ENCODE measurements around the gene TMEM208. TPM values are rescaled to one million over a fixed set of nuclear protein-coding genes. Genes with fewer than 3 reads are reported as not detected.

Gene TMEM208
- polyA plus RNA-seq, 1 of the 3 experiments (the other 2 are of a cell fraction): 98.2 TPM

DNA sequence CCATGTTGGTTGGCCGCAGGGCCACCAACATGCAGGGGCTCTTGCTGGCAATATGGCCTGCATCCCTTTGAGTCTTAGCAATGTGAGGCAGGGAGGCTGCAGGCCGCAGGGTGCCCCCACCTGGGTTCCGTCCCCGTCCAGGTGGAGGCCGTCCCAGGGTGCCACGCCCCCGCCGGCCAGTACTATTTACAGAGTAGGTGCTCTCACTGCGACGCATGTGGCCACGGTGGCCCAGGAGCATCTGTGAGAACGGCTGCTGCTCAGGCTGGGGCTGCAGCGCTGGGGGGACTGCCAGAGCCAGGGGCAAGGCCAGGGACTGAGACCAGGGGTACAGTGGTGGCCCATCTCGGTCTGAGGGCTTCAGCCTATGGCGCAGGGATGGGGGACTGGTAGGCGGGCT is 46.8 kb upstream of the TMEM208 start (continued):
- TF ChIP-seq, protein P1, sequence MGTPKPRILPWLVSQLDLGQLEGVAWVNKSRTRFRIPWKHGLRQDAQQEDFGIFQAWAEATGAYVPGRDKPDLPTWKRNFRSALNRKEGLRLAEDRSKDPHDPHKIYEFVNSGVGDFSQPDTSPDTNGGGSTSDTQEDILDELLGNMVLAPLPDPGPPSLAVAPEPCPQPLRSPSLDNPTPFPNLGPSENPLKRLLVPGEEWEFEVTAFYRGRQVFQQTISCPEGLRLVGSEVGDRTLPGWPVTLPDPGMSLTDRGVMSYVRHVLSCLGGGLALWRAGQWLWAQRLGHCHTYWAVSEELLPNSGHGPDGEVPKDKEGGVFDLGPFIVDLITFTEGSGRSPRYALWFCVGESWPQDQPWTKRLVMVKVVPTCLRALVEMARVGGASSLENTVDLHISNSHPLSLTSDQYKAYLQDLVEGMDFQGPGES (IDR thresholded peaks at IDR 0.05; ENCODE audit: low read depth, low read length): no peak
- TF ChIP-seq RAD21 (IDR thresholded peaks at IDR 0.05; ENCODE audit: low read length): no peak
- TF ChIP-seq POLR2AphosphoS5 (IDR thresholded peaks at IDR 0.05; ENCODE audit: low read depth, low read length): no peak
- TF ChIP-seq MXI1 (IDR thresholded peaks at IDR 0.05; ENCODE audit: low read depth, low read length): no peak
- no peak for TF ChIP-seq FOXJ3 (CRISPR knock-in tag; IDR thresholded peaks at IDR 0.05)
- TF ChIP-seq TAF1 (IDR thresholded peaks at IDR 0.05; ENCODE audit: borderline replicate concordance, low read depth, low read length): no peak

DNA sequence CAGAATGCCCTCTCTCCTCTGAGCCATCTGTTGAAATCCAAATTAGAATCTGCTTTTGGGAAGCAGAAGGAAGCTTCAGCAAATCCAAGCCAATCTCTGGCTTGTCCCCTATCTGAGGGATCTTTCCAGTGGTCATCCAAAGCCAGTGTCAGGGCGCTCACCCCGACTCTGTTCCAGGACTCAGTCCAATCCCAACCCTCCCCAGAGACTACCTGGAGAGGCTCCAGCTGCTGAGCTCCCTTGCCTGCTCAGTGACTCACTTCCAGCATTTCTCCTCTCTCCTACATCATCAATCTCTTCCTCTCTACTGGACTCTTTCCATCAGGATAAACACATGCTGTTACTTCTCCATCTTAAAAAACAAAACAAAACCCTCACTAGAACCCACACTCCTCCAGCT is 45.6 kb upstream of the TMEM208 start:
- CTCF ChIA-PET: interaction anchor here (1.3 to 2.5 kb wide), 5 partner anchors 11 to 227 kb away, joined by 4 to 7 read pairs (median 5); partner anchors contain the start of gene NOL3
- no peaks in the 10 kb centered on the region for H3K9me2 ChIP-seq
- peaks cover 14 to 44% of the 10 kb centered on the region in 2 experiments for H3K4me1 ChIP-seq (ENCODE audit: control insufficient read depth in 1 of 2, insufficient read depth in 2 of 2, low read depth in 1 of 2, low read length in 1 of 2)
- H3K4me3 ChIP-seq (ENCODE audit: low read depth in 2 of 2, low read length in 1 of 2): peak overlapping the region in 1 of 2 experiments; percentile 82; a peak in 2 of 4 replicates
- H3K27ac ChIP-seq (ENCODE audit: low read depth in 2 of 2, low read length in 1 of 2): peak overlapping the region in 1 of 2 experiments; percentile 51; a peak in 3 of 4 replicates
- no peaks in the 10 kb centered on the region for H3K27me3 ChIP-seq (ENCODE audit: insufficient read depth)
- peaks cover 22% of the 10 kb centered on the region for H3K79me2 ChIP-seq (ENCODE audit: insufficient read depth)
- WGBS (ENCODE audit: low lambda C conversion rate): 44% methylated on average over 2 of the region's 2 CpGs
- peaks cover 38% of the 10 kb centered on the region for H3F3A ChIP-seq (replicated peaks; ENCODE audit: insufficient read depth)
- no peaks in the 10 kb centered on the region for H3K9me3 ChIP-seq
- H3K9ac ChIP-seq: no peak overlapping the region
- H4K20me1 ChIP-seq (ENCODE audit: insufficient read depth): peaks cover 10% of the 10 kb centered on the region
- DNase-seq: no peak
- POLR2A ChIA-PET: interaction anchor here (0.8 kb wide), 1 partner anchor 11 kb away, joined by 3 read pairs; the partner anchor contains the start of gene NOL3
- peak overlapping the region; percentile 92 for H3K4me2 ChIP-seq
- no peaks in the 10 kb centered on the region for H3K36me3 ChIP-seq (replicated peaks in 1 of 2; ENCODE audit: control insufficient read depth in 1 of 2, insufficient read depth in 2 of 2, low read length in 1 of 2)
- no peak overlapping the region for H2AFZ ChIP-seq (ENCODE audit: low read depth)
- TF ChIP-seq, protein P2, sequence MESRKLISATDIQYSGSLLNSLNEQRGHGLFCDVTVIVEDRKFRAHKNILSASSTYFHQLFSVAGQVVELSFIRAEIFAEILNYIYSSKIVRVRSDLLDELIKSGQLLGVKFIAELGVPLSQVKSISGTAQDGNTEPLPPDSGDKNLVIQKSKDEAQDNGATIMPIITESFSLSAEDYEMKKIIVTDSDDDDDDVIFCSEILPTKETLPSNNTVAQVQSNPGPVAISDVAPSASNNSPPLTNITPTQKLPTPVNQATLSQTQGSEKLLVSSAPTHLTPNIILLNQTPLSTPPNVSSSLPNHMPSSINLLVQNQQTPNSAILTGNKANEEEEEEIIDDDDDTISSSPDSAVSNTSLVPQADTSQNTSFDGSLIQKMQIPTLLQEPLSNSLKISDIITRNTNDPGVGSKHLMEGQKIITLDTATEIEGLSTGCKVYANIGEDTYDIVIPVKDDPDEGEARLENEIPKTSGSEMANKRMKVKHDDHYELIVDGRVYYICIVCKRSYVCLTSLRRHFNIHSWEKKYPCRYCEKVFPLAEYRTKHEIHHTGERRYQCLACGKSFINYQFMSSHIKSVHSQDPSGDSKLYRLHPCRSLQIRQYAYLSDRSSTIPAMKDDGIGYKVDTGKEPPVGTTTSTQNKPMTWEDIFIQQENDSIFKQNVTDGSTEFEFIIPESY (IDR thresholded peaks at IDR 0.05; ENCODE audit: borderline replicate concordance, low read depth): no peak
- TF ChIP-seq JUND (IDR thresholded peaks at IDR 0.05) (peak; percentile 62; the same call in 1 of the 2 replicates), ELF1 (IDR thresholded peaks at IDR 0.05) (no peak), RXRA (IDR thresholded peaks at IDR 0.05; ENCODE audit: borderline replicate concordance, low read depth) (no peak), NRF1 (IDR thresholded peaks at IDR 0.05; ENCODE audit: low read depth, low read length) (no peak), FOSL2 (IDR thresholded peaks at IDR 0.05; ENCODE audit: borderline replicate concordance, low read depth) (peak; percentile 78; the same call in 1 of the 2 replicates), EP300 (IDR thresholded peaks at IDR 0.05; ENCODE audit: borderline replicate concordance in 1 of 2, low read depth in 1 of 2, low read length in 1 of 2) (no peak), TEAD4 (IDR thresholded peaks at IDR 0.05; ENCODE audit: borderline replicate concordance, insufficient read depth) (no peak), GATA2 (CRISPR knock-in tag; IDR thresholded peaks at IDR 0.05) (no peak), TCF12 (IDR thresholded peaks at IDR 0.05) (peak; percentile 45; the same call in 1 of the 2 replicates), MEF2A (IDR thresholded peaks at IDR 0.05; ENCODE audit: borderline replicate concordance, low read depth) (no peak), MXI1 (IDR thresholded peaks at IDR 0.05; ENCODE audit: low read depth, low read length) (no peak), SIN3A (IDR thresholded peaks at IDR 0.05; ENCODE audit: borderline replicate concordance, low read depth, low read length) (no peak), FOXM1 (IDR thresholded peaks at IDR 0.05; ENCODE audit: low read depth) (no peak), TAF1 (IDR thresholded peaks at IDR 0.05; ENCODE audit: borderline replicate concordance, low read depth, low read length) (no peak), YY1 (IDR thresholded peaks at IDR 0.05; ENCODE audit: low read depth) (no peak), GABPA (IDR thresholded peaks at IDR 0.05; ENCODE audit: low read depth) (no peak), CHD2 (IDR thresholded peaks at IDR 0.05; ENCODE audit: low read length, partially characterized antibody) (no peak)
- TF ChIP-seq, protein P3, sequence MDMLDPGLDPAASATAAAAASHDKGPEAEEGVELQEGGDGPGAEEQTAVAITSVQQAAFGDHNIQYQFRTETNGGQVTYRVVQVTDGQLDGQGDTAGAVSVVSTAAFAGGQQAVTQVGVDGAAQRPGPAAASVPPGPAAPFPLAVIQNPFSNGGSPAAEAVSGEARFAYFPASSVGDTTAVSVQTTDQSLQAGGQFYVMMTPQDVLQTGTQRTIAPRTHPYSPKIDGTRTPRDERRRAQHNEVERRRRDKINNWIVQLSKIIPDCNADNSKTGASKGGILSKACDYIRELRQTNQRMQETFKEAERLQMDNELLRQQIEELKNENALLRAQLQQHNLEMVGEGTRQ (IDR thresholded peaks at IDR 0.05; ENCODE audit: borderline replicate concordance, low read depth, low read length): no peak
- TF ChIP-seq, protein P4, sequence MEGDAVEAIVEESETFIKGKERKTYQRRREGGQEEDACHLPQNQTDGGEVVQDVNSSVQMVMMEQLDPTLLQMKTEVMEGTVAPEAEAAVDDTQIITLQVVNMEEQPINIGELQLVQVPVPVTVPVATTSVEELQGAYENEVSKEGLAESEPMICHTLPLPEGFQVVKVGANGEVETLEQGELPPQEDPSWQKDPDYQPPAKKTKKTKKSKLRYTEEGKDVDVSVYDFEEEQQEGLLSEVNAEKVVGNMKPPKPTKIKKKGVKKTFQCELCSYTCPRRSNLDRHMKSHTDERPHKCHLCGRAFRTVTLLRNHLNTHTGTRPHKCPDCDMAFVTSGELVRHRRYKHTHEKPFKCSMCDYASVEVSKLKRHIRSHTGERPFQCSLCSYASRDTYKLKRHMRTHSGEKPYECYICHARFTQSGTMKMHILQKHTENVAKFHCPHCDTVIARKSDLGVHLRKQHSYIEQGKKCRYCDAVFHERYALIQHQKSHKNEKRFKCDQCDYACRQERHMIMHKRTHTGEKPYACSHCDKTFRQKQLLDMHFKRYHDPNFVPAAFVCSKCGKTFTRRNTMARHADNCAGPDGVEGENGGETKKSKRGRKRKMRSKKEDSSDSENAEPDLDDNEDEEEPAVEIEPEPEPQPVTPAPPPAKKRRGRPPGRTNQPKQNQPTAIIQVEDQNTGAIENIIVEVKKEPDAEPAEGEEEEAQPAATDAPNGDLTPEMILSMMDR (IDR thresholded peaks at IDR 0.05): no peak
- TF ChIP-seq, protein P1 (IDR thresholded peaks at IDR 0.05; ENCODE audit: low read depth, low read length): no peak
- TF ChIP-seq, protein P5, sequence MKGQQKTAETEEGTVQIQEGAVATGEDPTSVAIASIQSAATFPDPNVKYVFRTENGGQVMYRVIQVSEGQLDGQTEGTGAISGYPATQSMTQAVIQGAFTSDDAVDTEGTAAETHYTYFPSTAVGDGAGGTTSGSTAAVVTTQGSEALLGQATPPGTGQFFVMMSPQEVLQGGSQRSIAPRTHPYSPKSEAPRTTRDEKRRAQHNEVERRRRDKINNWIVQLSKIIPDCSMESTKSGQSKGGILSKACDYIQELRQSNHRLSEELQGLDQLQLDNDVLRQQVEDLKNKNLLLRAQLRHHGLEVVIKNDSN (IDR thresholded peaks at IDR 0.05; ENCODE audit: borderline replicate concordance, low read depth): no peak

Measured in SK-N-SH (cell line).